ENCODE results near the gene PI4K2B.
"Not testable (repeated sequence)": the region's sequence is repeated elsewhere in the genome, so short reads cannot be mapped to it uniquely, and the experiment has no call there.

PI4K2B gene

GRCh38 chr4:25238052-25238451 is 4.2 kb downstream of the PI4K2B start:
- TF ChIP-seq SNAI2 (CRISPR knock-in tag; IDR thresholded peaks at IDR 0.05) (no peak), TOX (CRISPR knock-in tag; IDR thresholded peaks at IDR 0.05; ENCODE audit: borderline replicate concordance) (no peak), RARB (CRISPR knock-in tag; IDR thresholded peaks at IDR 0.05) (no peak)
- no peak for ATAC-seq

GRCh38 chr4:25239528-25239927 is 5.7 kb downstream of the PI4K2B start:
- ATAC-seq = not testable (repeated sequence)

- ATAC-seq = not testable (repeated sequence)
Measured at GRCh38 chr4:25240754-25241210, 6.9 kb downstream of the PI4K2B start.

- ATAC-seq = not testable (repeated sequence)
Measured at GRCh38 chr4:25242195-25242594, 8.4 kb downstream of the PI4K2B start.

- no peak for ATAC-seq
- no peak for TF ChIP-seq TCF4 (CRISPR knock-in tag; IDR thresholded peaks at IDR 0.05; ENCODE audit: borderline replicate concordance)
- TF ChIP-seq SNAI2 (CRISPR knock-in tag; IDR thresholded peaks at IDR 0.05) = no peak
- no peak for TF ChIP-seq POU6F1 (CRISPR knock-in tag; IDR thresholded peaks at IDR 0.05; ENCODE audit: borderline replicate concordance, low read depth)
- TF ChIP-seq CREB5 (CRISPR knock-in tag; IDR thresholded peaks at IDR 0.05; ENCODE audit: low read depth) = no peak
- no peak for TF ChIP-seq ZFP30 (CRISPR knock-in tag; IDR thresholded peaks at IDR 0.05)
- TF ChIP-seq ISL1 (CRISPR knock-in tag; IDR thresholded peaks at IDR 0.05) = no peak
- no peak for TF ChIP-seq CSDC2 (CRISPR knock-in tag; IDR thresholded peaks at IDR 0.05)
- TF ChIP-seq ARNTL (CRISPR knock-in tag; IDR thresholded peaks at IDR 0.05; ENCODE audit: borderline replicate concordance, low read depth) = no peak
- no peak for TF ChIP-seq OSR1 (CRISPR knock-in tag; IDR thresholded peaks at IDR 0.05)
Measured at GRCh38 chr4:25245181-25245580, 11.3 kb downstream of the PI4K2B start.

- no peak for ATAC-seq
- TF ChIP-seq ZC3H10 (CRISPR knock-in tag; IDR thresholded peaks at IDR 0.05) (no peak), CSRNP3 (CRISPR knock-in tag; IDR thresholded peaks at IDR 0.05) (no peak), ZNF565 (CRISPR knock-in tag; conservative IDR thresholded peaks at IDR 0.05; ENCODE audit: low read depth) (no peak), TOX (CRISPR knock-in tag; IDR thresholded peaks at IDR 0.05; ENCODE audit: borderline replicate concordance) (no peak)
Measured at GRCh38 chr4:25246680-25247611, 13.1 kb downstream of the PI4K2B start.

- ATAC-seq = not testable (repeated sequence)
Measured at GRCh38 chr4:25248875-25249274, 15.0 kb downstream of the PI4K2B start.

- ATAC-seq = not testable (repeated sequence)
Measured at GRCh38 chr4:25249494-25249893, 15.7 kb downstream of the PI4K2B start.
